ENCODE data around the gene ZMIZ1. TPM values are rescaled to one million over a fixed set of nuclear protein-coding genes. Genes with fewer than 3 reads are reported as not detected.

The ZMIZ1 gene
- total RNA-seq, 6 donors from 2014 or later: 51.0 to 99.2 (median 91.8) TPM

DNA sequence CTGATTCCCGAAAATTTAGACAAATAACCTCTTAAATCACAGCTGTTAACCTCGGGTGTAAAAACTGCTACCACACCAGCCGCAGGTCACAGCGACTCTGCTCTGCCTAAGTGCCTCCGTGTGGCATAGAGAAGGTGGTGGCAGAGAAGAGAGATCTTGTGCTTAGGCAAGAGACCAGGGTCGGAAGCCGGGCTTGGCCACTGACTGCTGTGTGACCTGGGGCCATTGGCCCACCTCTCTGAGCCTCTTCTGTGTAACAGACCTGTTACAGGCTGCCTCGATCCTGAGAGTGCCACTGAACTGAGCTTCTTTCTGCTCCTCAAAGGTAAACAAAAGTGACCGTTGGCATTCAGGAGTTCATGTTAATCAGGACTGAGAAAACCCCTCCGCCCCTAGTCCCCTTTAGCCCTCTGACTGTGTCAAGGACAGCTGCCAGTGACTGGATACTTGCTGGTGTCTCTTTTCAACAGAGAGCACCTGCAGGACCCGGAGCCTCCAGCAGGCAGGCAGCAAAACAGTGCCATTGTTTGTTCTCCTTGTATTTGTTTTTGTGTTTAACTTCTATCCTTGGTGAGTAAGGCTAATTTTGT lies 36.5 kb downstream of the ZMIZ1 start:
- H3K4me3 ChIP-seq: no peak overlapping the region
- no peaks in the 10 kb centered on the region for H3K9me3 ChIP-seq
- TF ChIP-seq EP300 (IDR thresholded peaks at IDR 0.05): no peak
- no peak for TF ChIP-seq POLR2AphosphoS5 (IDR thresholded peaks at IDR 0.05)
- TF ChIP-seq POLR2A (IDR thresholded peaks at IDR 0.05): no peak
- TF ChIP-seq, protein P1, sequence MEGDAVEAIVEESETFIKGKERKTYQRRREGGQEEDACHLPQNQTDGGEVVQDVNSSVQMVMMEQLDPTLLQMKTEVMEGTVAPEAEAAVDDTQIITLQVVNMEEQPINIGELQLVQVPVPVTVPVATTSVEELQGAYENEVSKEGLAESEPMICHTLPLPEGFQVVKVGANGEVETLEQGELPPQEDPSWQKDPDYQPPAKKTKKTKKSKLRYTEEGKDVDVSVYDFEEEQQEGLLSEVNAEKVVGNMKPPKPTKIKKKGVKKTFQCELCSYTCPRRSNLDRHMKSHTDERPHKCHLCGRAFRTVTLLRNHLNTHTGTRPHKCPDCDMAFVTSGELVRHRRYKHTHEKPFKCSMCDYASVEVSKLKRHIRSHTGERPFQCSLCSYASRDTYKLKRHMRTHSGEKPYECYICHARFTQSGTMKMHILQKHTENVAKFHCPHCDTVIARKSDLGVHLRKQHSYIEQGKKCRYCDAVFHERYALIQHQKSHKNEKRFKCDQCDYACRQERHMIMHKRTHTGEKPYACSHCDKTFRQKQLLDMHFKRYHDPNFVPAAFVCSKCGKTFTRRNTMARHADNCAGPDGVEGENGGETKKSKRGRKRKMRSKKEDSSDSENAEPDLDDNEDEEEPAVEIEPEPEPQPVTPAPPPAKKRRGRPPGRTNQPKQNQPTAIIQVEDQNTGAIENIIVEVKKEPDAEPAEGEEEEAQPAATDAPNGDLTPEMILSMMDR (IDR thresholded peaks at IDR 0.05): peak in 4 of 6 experiments; percentile 8 to 30 (median 12)
- peaks cover 59 to 86% (median 66%) of the 10 kb centered on the region in 4 donors for H3K4me1 ChIP-seq
- no peaks in the 10 kb centered on the region for H3K27me3 ChIP-seq
- no peak for DNase-seq
- no peak for ATAC-seq (ENCODE audit: low FRiP score in 2 of 2)
- 37 to 55% methylated on average over 10 to 11 of the region's 11 CpGs for WGBS, 2 donors
- peak overlapping the region in 2 of 4 donors; percentile 45 to 84 for H3K27ac ChIP-seq
- H3K36me3 ChIP-seq: no peaks in the 10 kb centered on the region

DNA sequence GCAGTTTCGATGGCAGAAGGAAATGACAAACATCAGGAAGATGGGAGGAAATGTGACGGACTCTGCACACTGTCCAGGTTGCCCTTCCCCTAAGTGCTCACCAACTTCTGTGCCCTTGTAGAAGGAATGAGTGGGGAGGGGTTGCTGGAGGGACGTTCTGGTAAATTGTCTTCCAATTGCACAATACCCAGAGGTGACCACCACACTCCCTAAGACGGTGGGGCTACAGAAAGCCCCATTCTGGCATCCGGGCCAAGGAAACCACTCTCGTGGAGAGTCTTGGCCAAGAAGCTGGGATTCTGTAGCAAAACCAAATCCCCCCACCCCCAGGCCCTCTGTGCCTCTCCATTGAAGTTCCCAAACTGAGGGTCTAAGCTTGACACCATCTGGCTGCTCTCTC lies 37.1 kb downstream of the ZMIZ1 start:
- 46 to 62% methylated on average over 6 of the region's 6 CpGs for WGBS, 2 donors
- Histone ChIP-seq H3K27me3 (no peaks in the 10 kb centered on the region), H3K4me1 (peaks cover 54 to 81% (median 61%) of the 10 kb centered on the region in 4 donors), H3K27ac (peak overlapping the region in 3 of 4 donors; percentile 1 to 35 (median 21)), H3K9me3 (no peaks in the 10 kb centered on the region), H3K36me3 (peaks cover 0 to 5% (median 3%) of the 10 kb centered on the region in 4 donors), H3K4me3 (no peak overlapping the region)
- DNase-seq (no peak), ATAC-seq (ENCODE audit: low FRiP score in 2 of 2) (no peak)
- TF ChIP-seq, protein P1 (IDR thresholded peaks at IDR 0.05): no peak
- no peak for TF ChIP-seq POLR2AphosphoS5 (IDR thresholded peaks at IDR 0.05)
- TF ChIP-seq POLR2A (IDR thresholded peaks at IDR 0.05): no peak
- TF ChIP-seq EP300 (IDR thresholded peaks at IDR 0.05): no peak

DNA sequence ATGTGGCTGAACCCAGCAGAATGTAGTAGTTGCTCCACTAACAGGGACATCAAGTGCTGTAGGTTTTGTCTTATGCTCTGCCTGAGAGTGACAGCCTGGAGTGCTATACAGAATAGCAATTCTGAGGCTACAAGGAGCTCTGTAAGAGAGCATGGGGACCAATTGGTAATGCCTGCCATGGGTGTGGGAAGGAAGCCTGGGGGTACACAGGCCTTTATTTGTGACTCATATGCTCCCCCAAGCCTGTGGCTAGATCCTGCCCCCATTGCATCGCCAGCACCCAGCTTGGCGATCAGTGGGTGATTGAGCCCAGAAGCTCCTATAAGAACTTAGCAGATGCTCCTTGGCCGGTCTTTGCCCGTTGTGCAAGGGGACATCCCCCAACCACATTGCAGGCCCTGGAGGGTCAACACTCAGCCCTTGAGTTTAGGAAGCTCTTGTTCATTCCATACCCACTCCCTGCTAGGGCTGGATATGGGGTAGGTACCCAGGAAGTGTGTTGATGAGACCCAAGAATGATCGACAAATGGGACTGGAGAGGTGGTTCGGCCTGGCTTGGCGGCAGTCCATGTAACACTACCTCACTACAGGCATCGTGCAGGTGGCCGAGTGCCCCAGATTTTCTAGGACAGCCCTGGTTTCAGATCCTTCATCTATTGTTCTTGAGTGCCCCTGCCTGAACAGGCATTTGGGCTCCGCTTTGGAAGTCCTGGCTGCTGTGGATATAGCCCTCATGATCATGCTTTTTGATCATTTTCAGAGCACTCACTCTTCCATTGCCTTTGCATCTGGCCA lies 37.7 kb downstream of the ZMIZ1 start:
- peak overlapping the region in 3 of 4 donors; percentile 1 to 35 (median 21) for H3K27ac ChIP-seq
- ATAC-seq (ENCODE audit: low FRiP score in 2 of 2): no peak
- peaks cover 48 to 78% (median 58%) of the 10 kb centered on the region in 4 donors for H3K4me1 ChIP-seq
- TF ChIP-seq POLR2AphosphoS5 (IDR thresholded peaks at IDR 0.05): no peak
- TF ChIP-seq POLR2A (IDR thresholded peaks at IDR 0.05): no peak
- TF ChIP-seq EP300 (IDR thresholded peaks at IDR 0.05): no peak
- TF ChIP-seq, protein P1 (IDR thresholded peaks at IDR 0.05): no peak
- no peaks in the 10 kb centered on the region for H3K27me3 ChIP-seq
- DNase-seq: no peak
- 72 to 78% methylated on average over 8 to 10 of the region's 10 CpGs for WGBS, 2 donors
- peaks cover 0 to 10% (median 8%) of the 10 kb centered on the region in 4 donors for H3K36me3 ChIP-seq
- no peak overlapping the region for H3K4me3 ChIP-seq
- no peaks in the 10 kb centered on the region for H3K9me3 ChIP-seq

DNA sequence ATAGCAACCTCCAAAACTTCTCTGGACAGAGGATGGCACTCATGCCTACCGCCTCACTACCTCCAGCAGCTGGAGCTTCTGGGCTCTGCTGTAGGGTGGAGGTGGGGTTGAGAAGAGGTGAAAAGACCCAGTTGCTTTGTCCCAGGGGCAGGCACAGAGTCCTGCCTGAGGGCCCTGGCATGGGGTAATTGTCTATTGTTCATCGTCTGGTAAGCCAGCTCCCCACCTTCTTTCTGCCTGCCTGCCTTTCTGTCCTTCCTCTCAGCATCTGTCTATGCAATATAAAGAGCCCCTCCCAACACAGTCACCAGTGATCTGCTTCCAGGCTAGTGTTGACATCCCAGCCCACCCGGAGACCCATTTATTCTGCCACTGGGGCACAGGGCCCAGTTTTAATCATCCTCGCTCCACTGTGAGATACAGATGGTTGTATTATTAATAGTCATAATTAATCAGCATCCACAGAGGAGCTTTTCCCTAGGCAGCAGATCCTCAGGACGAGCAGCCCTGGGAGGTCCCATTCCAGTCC lies 39.0 kb downstream of the ZMIZ1 start:
- H3K27me3 ChIP-seq: no peaks in the 10 kb centered on the region
- WGBS, 2 donors: 46 to 76% methylated on average over 3 to 5 of the region's 5 CpGs
- H3K4me1 ChIP-seq: peaks cover 48 to 78% (median 58%) of the 10 kb centered on the region in 4 donors
- no peak for TF ChIP-seq EP300 (IDR thresholded peaks at IDR 0.05)
- TF ChIP-seq POLR2AphosphoS5 (IDR thresholded peaks at IDR 0.05): no peak
- TF ChIP-seq, protein P1 (IDR thresholded peaks at IDR 0.05): no peak
- TF ChIP-seq POLR2A (IDR thresholded peaks at IDR 0.05): no peak
- H3K4me3 ChIP-seq: no peak overlapping the region
- H3K36me3 ChIP-seq: peaks cover 0 to 10% (median 8%) of the 10 kb centered on the region in 4 donors
- H3K9me3 ChIP-seq: no peaks in the 10 kb centered on the region
- no peak for ATAC-seq (ENCODE audit: low FRiP score in 2 of 2)
- peak overlapping the region in 2 of 4 donors; percentile 18 to 39 for H3K27ac ChIP-seq
- DNase-seq: no peak
